ENCODE measurements around the gene HIPK2.

The HIPK2 gene

GRCh38 chr7:139645572-139646523 is 131.9 kb downstream of the HIPK2 start:
- DNase-seq = peak; percentile 9 to 61

- no peak for DNase-seq
These were observed 133.7 kb downstream of the HIPK2 start for GRCh38 chr7:139643951-139644585.

- no peak for DNase-seq
These were observed 135.5 kb downstream of the HIPK2 start for GRCh38 chr7:139642283-139642682.

- no peak for DNase-seq
These were observed 136.3 kb downstream of the HIPK2 start for GRCh38 chr7:139641337-139641992.

- no peak for DNase-seq
These were observed 137.1 kb downstream of the HIPK2 start for GRCh38 chr7:139640681-139641080.

- no peak for DNase-seq
These were observed 138.2 kb downstream of the HIPK2 start for GRCh38 chr7:139639563-139639962.

GRCh38 chr7:139635526-139636302 is 142.1 kb downstream of the HIPK2 start:
- no peak for DNase-seq

- DNase-seq = no peak
These were observed 143.7 kb downstream of the HIPK2 start for GRCh38 chr7:139634087-139634486.

- no peak for DNase-seq
These were observed 146.2 kb downstream of the HIPK2 start for GRCh38 chr7:139631520-139632031.

GRCh38 chr7:139630643-139631519 is 146.9 kb downstream of the HIPK2 start:
- no peak for DNase-seq

GRCh38 chr7:139629392-139630082 is 148.3 kb downstream of the HIPK2 start:
- DNase-seq = no peak

GRCh38 chr7:139627831-139628230 is 150.0 kb downstream of the HIPK2 start:
- no peak for DNase-seq

GRCh38 chr7:139626817-139627216 is 151.0 kb downstream of the HIPK2 start:
- no peak for DNase-seq

- no peak for DNase-seq
These were observed 154.3 kb downstream of the HIPK2 start for GRCh38 chr7:139623518-139623917.

GRCh38 chr7:139620676-139621344 is 157.0 kb downstream of the HIPK2 start:
- peak in 1 of 2 experiments; percentile 5 for DNase-seq

- DNase-seq = peak in 1 of 2 experiments; percentile 10
These were observed 158.5 kb downstream of the HIPK2 start for GRCh38 chr7:139619367-139619657.

- DNase-seq = peak in 1 of 2 experiments; percentile 29
These were observed 159.1 kb downstream of the HIPK2 start for GRCh38 chr7:139618482-139619366.

- DNase-seq = no peak
These were observed 160.7 kb downstream of the HIPK2 start for GRCh38 chr7:139617074-139617473.

GRCh38 chr7:139614886-139615285 is 162.9 kb downstream of the HIPK2 start:
- no peak for DNase-seq

Data from SW 1271 (cell line).